NCI-H748 (cell line): ENCODE measurements around the gene PDE4B.

Experiments
- DNase-seq: peaks from one replicate; lab custom pipeline; 2025; ENCODE audit not compliant: unreplicated experiment; lab: John Stamatoyannopoulos, UW

PDE4B gene

DNA sequence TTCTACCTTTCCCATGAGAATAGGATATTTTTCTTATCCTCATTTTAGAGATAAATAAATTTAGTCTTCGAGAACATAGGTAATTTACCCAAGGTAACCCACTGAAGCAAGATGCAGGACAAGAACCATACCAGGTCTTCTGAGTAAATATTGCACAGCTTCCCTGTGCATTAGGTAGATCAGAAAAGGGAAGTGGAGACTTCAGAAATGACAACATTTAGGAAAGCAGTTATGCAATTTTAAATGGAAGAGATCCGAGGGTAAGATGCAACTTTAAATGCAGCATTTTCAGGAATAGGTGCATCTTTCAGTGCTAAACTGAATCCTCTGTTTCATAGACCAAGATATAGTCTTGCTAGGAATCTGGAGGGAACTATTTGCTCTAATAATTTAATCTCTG lies 534.9 kb downstream of the PDE4B start:
- DNase-seq, result no peak

- DNase-seq, result no peak
Measured at GRCh38 chr1:66328896-66329295, 536.2 kb downstream of the PDE4B start.

DNA sequence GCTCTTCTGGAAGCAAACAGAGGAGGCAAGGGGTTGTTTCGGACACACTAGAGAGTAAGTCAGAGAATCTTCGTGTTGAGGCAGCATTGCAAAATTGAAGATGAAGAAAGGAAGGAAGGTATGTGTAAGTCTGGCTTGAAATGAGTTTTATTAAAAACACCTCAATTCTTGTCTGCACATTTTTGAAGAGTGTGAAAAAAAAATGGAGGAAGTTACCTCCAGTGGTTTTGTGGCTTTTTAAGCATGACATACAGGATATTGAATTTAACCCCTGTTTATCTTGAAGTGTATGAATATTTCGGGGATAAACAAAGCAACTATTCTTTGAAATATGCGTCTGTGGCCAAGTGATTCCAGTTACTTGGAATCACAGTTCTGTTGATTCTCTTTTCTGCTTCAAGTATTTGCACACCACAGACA lies 538.0 kb downstream of the PDE4B start:
- no peak for DNase-seq

GRCh38 chr1:66331658-66332547 lies 539.2 kb downstream of the PDE4B start:
- DNase-seq, result no peak

DNA sequence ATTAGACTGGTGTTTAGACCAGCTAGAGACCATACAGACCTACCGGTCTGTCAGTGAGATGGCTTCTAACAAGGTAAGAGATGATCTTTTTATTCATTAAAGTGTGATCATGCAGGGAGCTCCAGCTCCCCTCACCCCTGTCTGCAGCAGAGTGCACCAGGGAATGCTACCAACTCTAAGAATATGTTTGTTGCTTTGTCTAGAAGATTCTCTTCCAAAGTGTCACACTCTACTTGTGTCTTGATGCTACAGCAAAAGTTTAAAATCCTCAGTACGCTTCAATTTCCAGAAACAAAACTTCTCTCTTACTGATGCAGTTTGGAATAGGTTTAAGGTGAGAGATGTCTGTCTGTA lies 539.8 kb downstream of the PDE4B start:
- DNase-seq, result no peak

GRCh38 chr1:66333466-66334199 lies 540.9 kb downstream of the PDE4B start:
- DNase-seq, result no peak

GRCh38 chr1:66334318-66334717 lies 541.6 kb downstream of the PDE4B start:
- DNase-seq, result no peak

DNA sequence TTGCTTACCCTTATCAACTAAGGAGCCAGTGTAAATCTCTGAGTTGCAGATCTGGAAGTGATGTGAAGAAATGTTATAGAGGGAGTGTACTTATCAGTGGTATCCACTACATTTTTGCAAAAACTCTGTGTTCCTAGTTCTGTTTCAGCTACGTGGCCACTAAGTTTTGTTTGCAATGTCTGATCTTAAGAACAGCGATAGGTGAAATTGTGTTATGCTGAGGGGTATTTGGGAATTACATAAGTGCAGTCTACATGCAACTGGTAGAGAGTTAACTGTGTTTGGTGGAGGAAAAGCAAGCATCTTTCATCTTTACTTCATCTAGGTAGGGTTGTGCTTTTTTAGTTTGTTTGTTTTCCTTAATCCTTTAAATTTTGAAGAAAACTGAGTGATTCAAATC lies 542.4 kb downstream of the PDE4B start:
- DNase-seq, result no peak

DNA sequence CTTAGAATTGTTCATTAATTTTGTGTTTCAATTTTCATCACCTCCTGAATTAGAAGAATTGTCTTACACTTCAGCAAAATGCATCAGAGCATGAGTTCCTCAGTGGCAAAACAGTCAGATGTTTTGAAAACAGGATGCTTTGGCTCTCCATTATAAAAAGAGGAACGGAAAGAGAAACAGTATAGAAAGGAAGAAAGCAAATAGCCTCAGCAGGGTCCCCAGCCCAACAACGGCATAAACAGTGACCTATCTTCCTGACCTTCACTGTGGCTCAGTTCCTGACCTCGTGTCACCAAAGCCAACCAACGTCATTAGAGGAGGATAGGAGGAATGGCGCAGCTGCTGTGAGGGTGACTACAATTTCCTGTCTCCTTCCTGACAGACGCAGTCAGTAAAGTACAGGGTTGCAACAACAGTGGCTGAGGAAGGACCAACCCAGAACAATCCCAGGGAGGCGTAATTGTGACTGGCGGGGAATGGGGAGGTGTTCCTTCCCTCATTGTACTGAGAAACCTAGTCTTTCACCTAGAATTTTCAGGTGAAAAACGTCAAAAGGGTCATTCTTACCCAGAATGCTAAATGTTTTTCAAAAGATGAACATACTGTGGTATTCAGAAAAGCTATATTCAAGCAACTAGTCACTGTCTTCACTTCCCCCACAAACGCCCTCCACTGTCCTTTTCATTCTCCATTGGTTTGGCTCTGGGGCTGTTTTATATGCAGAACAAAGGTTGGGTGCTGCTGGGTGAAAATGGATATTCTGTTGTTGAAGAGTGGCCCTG lies 543.4 kb downstream of the PDE4B start:
- peak; percentile 22 for DNase-seq

DNA sequence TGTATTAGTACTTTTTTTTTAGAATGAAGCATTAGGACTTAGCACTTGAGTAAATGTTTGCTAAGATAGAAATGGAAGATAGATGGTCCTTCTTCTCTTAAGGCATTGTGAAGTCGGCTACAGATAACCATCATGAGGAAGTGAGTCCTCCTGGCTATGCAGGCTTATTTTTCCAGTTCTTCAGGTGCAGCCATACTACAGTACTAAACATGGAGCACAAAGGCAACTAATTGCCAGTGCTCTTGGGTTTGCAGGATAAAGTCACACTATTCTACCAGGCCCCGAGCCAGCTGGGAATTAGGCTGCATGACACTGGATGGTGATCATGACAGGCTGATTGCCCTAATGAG lies 543.9 kb downstream of the PDE4B start:
- no peak for DNase-seq

GRCh38 chr1:66337249-66337648 lies 544.6 kb downstream of the PDE4B start:
- no peak for DNase-seq

DNA sequence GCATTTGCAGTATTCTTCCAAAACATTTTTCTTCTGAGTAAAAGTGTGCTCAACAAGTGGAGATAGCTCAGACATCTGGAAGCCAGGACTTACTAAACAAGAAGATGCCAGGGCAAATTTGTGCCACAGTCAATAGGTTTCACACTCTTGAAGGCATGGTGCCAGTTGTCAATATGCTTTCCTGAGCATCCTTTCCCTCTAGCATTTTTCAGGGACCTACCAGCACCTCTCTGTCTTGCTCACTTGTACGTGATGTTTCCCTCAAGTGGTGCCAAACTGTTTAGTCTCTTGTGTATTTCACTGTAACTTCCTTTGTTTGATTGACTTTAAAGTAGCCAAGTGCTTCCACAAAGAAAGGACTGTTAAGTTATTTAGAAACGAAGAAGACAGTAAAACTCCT lies 547.2 kb downstream of the PDE4B start:
- no peak for DNase-seq

DNA sequence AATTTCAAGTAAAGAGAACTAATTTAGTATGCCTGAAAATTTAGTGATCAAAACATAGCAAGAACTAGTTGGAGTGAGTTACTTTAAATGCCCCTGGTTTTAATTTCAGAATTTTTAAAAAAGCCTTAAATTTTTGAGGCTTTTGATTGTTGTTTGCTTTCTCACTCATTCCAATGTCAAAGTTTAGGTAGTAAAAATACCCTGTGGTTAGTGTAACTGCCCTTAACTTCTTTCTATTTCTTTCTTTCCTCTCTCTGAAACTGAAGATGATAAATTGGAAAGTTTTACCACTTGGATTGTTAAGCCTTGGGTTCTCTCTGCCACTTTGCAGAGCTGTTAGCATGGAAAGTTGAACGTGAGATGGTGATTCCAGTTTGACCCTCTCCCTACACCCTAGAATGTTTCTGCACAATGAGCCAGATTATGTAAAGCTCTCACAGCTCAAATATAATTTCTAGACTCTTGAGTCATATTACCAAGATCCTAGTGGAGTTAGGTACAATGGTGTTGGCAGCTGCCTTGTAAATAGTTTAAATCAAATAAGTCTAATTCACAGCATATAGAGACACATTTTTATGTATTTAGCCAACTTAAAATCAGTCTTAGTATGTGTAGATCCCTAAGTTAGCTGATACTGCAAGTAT lies 548.9 kb downstream of the PDE4B start:
- no peak for DNase-seq

GRCh38 chr1:66342707-66343106 lies 550.0 kb downstream of the PDE4B start:
- DNase-seq, result no peak

GRCh38 chr1:66343569-66344325 lies 551.1 kb downstream of the PDE4B start:
- DNase-seq, result no peak

GRCh38 chr1:66346057-66346795 lies 553.5 kb downstream of the PDE4B start:
- DNase-seq, result no peak

- DNase-seq, result no peak
Measured at GRCh38 chr1:66346873-66347272, 554.2 kb downstream of the PDE4B start.

DNA sequence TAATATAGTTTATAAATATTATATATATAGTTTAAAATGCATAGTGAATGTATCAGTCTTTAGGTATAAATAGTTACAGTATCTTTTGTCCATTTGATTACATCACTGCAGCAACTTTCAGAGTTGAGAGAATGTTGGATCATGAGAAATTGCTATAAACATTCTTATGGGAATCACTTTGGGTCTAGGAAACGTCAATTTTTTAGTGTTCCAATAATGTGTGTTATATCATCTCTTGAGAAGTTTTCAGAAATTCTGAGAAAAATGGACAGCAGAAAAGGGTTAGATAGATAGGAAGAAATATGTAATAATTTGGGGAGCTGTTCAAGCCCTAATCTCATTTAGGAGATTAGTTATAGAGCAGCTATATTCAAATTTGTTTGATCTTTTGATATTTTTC lies 556.1 kb downstream of the PDE4B start:
- DNase-seq, result no peak

GRCh38 chr1:66349242-66349641 lies 556.5 kb downstream of the PDE4B start:
- DNase-seq, result no peak

DNA sequence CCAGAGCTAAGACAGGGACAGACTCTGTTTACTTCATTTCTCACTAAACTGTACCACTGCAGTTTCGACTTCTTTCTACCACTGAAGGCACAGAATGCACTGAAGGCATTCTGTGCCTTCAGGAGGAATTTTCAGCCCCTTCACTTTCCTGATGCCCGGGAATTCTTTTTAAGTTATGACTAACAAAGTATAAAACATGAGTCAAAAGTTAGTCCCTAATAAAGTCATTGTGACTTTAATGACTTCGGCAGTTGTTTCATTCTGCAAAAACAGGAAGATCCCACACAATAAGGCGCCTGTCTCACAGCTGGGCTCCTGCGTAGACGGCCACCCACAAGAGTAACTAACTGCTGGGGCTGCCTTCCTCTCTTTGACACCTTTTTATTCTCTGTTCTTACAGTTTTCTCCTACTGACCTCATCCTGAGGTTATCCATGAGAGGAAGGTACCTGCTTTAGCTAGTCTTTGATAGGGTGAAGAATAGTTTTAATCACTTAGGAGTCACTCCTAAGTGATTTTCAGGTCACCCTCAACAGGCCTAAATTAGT lies 557.4 kb downstream of the PDE4B start:
- no peak for DNase-seq
